Stimulated activated CD4-positive, alpha-beta T cell treated with anti-CD3 and anti-CD28 coated beads, Interleukin-4, amount 100 ng/mL, for 48 hours (primary cell): ENCODE measurements around the gene HEATR3.
"Not testable (repeated sequence)": the region's sequence is repeated elsewhere in the genome, so short reads cannot be mapped to it uniquely, and the experiment has no call there.

Experiments used
- DNase-seq, 2 donors: peaks; one replicate each; pipeline ENCODE4 v3.0.0-alpha.2; 2020; ENCODE audit warnings: low read depth in 2 of 2

HEATR3 gene

DNA sequence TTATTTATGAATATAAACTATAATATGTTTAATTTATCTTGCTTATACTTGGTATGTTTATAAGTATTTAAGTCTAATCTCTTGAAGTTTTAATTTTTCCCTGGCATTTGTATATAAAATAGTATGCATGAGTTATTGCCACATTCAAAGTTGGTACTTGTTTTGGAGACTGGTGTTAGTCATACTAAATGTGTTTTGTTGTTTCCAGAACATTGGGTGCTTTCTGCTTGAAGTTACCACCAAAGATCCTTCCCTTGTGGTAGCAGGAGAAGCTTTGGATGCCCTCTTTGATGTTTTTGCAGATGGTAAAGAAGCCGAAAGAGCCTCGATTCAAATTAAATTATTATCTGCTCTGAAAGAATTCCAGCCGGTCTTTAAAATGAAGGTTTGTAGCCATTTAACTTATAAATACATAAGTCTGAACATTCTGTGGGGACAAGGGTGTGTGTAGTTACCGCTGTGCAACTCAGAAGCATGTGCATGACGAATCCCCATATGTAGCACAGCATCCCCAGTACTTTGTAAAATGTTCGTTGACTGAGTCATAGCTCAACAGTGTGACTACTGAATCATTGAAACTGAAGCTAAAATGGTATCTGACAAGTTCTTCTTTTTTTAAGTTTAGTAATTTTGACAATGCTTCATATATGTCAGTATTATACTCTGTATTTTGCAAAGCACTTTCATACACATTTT lies 36.4 kb downstream of the HEATR3 start:
- no peak for DNase-seq

DNA sequence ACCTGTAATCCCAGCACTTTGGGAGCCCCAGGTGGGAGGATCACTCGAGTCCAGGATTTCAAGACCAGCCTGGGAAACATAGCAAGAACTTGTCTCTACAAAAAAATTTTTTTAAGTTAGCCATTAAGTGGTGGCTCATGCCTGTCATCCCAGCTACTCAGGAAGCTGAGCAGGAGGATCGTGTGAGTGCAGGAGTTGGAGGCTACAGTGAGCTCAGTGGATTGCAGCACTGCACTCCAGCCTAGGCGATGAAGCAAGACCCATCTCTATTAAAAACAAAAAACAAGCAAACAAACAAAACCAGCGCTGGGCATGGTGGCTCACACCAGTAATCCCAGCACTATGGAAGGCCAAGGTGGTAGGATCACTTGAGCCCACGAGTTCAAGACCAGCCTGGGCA lies 38.0 kb downstream of the HEATR3 start:
- no peak for DNase-seq

DNA sequence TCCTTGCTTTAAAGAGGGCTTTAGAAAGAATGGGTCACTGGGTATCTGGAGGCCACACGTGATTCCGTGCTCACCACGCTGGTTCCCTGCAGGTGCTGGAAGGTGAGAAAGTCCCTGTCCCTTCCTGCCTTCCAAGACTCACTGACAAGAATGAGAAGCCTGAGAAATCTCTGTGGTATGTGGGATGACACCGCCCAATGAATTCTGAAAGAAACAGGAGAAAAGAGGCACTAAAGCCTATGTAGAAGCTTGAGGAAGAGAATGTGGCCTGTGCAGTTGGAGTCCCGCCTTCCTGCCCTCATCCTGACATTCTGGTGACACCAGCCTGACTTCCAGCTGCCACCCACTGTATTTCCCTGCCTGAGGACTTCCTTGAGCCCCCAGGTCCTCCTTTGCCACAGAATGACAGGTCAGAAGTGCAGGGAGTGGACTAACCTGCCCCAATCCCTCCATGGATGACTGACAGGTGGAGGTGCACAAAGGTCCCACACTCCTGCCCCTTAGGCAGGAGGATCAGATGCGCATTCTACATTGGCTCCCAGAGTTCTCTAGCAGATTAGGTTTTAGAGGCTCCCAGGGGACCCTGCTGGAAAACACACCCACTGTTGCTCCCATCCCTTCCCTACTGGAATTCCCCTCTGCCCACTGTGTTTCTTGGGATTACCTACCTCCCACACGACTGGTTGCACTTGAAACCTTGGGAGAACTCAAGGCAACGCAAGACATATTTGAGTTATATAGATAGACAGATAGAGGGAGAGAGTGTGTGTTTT lies 48.8 kb downstream of the HEATR3 start:
- DNase-seq: no peak

DNA sequence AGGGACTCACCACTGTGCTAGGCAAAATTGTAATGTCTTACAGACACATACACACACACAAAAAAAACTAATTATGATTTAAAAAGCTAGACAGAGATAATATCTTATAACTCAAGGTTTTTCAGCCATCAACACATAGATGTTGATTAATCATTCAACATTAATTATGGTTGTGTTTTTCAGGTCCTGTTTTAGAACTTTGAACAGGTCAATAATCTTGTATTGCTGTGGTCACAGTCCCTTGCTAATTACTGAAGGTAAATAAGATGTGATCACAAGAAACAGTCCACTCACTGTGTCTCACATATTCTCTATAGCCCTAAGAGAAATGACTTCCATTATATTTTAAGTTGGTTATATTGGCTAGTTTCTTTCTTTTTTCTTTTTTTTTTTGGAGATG lies 54.9 kb downstream of the HEATR3 start:
- DNase-seq: no peak

DNA sequence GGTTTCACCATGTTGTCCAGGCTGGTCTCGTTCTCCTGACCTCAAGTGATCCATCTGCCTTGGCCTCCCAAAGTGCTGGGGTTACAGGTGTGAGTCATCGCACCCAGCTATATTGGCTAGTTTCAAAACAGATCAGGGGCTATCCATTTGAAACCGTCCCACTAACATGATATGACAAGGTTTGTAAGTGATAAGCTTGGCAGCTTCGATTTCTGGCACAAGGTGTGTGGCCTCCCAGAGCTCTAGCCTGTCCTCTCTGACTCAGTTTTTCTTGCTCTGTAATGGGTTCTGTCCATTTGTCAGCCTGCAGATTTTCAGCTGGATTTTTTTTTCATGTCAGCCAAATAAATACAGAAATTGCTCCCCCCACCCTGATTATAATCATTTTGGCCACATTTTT lies 55.5 kb downstream of the HEATR3 start:
- DNase-seq: peak in 1 of 2 donors; percentile 6

DNA sequence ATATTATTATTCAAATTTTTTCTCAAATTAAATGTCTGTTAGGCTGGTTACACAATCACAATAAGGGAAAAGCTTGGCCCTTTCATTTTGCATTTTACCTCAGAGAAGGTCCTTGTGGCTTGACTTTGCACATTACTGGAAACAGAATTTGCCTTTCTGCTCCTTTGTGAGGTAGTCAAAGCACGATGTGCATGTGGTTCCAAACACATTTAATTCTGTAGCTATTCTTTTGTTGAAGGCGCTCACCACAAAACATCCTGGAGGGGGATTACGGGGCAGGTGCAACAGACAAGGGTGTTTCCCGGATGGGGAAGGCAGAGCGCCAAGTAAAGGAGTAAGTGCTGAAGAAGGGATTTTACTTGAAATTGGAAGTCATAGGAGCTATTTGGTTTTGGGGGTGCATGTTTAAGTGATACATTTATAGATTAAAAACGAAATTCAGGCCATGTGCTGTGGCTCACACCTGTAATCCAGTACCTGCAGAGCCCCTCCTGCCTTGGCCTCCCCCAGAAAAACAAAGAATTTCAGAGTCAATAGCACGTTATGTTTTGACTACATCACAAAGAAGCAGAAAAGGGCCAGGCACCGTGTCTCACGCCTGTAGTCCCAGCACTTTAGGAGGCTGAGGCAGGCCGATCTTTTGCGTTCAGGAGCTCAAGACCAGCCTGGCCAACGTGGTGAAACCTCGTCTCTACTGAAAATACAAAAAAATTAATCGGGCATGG lies 56.1 kb downstream of the HEATR3 start:
- peak; percentile 3 to 14 for DNase-seq

DNA sequence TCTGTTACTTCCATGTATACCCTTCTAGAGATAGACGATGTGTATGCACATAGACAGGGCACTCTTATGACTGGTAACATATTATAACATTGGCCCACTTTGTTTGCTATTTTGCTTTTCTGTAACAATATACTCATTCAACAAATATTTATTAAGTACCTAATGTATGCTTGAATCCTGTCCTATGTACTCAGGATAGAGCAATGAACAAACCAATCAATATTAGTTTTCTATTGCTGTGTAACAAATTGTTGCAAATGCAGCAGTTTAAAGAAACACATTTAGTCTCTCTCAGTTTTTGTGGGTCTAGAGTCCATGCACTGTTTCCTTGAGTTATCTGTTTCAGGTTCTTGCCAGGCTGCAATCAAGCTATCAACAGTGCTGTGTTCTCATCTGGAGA lies 57.6 kb downstream of the HEATR3 start:
- DNase-seq: no peak

DNA sequence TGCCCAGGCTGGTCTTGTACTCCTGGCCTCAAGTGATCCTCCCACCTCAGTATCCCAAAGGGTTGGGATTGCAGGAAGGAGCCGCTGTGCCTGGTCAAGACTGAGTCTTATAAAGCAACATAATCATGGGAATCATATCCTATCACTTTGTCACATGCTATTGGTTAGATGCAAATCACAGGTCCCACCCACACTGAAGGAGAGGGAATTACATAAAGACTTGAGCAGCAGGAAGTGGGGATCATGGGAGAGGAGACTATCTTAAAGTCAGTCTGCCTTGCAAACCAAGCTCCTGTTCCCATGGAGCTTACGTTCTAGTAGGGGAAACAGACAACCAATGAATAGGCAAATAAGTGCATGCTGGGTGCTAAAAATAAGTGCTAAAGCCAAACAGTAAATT lies 59.0 kb downstream of the HEATR3 start:
- no peak for DNase-seq

DNA sequence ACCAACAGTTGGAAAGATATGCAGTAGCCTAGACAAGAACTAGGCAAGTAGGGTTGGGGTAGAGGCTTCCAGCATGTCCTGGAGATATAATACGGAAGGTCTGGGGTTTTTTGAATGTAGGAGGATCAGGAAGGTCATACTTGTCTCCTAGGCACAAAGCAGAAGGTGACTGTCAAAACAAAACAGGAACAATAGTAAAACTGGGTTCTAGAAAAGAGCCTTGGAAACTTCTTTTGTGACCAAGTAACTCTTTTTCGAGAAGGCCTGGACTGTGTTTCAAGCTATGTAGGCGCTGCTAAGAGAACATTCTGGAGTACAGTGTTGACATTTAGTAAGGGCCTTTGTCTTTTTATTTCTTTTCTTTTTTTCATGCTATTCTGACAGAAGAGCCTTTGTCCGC lies 60.4 kb downstream of the HEATR3 start:
- no peak for DNase-seq

DNA sequence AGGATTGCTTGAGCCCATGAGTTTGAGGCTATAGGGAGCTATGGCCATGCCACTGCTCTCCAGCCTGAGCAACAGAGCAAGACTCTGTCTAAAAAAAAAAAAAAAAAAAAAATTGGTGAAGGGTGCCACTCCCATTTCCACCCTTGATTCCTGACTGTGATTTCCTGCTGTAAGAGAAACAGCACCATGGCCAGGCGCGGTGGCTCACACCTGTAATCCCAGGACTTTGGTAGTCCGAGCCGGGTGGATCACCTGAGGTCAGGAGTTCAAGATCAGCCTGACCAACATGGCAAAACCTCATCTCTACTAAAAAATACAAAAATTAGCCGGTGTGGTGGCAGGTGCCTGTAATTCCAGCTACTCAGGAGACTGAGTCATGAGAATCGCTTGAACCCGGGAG lies 66.8 kb downstream of the HEATR3 start:
- DNase-seq: not testable (repeated sequence)

DNA sequence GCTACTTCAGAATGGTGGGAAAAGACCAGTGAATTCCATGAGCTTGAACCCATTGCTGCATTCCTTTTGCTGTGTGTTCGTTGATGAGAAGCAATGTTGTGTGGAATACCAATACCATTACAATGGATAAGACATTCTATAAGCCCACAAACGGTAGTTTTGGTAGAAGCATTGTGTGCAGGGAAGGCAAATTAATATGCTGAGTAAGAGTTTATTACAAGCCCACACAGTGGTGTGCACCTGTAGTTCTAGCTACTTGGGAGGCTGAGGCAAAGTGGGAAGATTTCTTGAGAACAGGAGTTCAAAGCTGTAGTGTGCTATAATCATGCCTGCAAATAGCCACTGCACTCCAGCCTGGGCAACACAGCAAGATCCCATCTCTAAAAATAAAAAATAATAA lies 67.4 kb downstream of the HEATR3 start:
- DNase-seq: no peak

DNA sequence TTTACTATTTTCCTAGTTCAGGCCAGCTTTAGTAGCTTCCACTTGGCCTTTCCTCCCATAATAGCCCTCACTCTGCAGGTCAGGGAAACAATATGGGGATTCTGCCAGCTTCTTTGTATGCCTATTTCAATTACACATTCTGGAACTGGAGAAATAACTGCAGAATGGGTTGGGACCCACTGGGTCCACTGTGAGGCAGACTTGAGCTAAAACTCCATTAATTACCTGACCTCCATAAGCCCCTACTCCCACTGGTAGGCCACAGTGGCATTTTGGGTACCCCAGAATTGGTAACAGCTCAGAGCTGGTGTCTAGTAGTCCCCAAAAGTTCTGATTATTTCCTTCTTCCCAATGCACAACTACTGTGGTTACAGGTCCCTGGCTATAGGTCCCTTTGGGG lies 70.6 kb downstream of the HEATR3 start:
- no peak for DNase-seq

DNA sequence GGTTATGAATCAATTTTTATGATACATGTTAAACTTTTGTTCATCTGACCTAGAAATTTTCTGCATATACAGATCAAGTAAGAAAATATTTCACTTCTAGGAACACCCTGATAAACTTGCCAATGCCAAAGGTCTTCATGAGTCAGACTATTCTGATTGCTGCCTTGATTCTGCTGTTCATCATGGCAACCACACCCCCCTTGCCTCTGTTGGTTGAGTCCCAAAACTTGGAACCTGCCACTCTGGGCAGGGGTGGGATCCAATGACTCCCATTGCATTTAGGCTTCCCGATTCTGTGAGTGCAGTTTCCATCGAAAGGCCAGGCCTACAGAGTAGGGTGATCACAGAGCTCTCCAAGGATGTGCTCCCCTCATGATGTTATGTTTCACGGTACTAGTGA lies 71.5 kb downstream of the HEATR3 start:
- no peak for DNase-seq

DNA sequence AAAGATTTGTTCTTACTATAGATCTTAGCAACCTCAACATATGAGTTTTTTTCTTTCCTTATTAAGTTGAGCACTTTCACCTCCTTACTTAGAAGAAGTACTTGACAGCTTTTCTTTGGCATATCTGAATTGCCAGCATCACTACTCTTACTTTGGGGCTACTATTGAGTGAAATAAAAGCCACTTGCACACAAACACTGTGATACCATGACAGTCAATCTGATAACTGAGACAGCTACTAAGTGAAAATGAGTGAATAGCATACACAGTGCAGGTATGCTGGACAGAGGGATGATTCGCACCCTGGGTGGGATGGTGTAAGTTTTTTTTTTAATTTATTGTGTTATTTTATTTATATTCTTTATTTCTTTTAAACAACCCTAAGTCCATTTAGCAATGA lies 73.8 kb downstream of the HEATR3 start:
- no peak for DNase-seq

DNA sequence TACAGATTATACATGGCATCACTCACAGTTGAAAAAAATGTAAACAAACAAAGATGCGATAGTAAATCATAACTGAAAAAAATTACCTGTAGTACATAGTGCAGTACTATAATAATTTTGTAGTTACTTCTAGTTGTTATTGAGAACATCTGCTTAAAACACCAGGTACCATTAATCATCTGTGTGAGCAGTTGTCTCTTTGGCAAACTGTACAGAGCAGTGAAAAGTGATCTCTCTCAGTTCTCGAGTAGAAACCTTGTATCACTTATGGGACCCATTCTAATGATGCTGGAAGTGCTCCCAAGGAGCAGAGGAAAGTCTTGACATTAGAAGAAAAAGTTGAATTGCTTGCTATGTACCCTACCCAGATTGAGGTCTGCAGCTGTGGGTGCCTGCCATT lies 78.4 kb downstream of the HEATR3 start:
- DNase-seq: no peak

DNA sequence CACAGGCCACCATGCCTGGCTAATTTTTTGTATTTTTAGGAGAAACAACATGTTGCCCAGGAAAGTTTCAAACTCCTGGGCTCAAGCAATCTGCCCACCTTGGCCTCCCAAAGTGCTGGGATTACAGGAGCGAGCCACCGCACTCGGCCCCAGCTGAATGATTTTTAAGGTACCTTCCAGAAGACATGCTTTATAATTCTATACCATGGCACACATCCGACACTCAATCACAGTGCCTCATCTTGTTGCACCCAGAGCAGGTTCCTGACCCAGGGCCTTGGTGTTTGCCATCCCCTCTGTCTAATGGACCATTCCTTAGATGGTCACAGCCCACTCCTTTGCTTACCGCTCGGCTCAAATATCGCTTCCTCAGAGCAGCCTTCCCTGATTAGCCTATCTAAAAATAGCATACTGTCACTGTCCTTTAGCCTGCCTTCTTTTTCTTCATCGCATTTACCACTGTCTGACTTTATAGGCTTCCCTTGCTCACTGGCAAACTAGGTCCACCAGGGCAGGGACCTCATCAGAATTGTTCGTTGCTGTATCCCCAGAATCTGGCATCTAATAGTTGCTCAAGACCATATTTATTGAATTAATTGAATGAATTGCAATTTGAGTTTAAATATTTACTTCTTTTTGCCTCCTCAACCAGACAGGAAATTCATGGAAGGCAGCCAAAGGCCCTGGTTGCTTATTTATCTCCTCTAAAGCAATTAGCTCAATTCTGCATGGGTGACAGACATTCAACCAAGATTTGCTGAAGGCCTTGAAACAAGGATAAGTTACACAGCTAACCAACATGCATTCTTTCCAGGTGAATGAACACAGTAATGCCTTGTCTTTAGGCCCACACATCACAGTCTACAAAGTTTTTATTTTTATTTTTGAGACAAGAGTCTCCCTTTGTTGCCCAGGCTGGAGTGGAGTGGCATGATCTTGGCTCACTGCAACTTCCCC lies 81.0 kb downstream of the HEATR3 start:
- no peak for DNase-seq

DNA sequence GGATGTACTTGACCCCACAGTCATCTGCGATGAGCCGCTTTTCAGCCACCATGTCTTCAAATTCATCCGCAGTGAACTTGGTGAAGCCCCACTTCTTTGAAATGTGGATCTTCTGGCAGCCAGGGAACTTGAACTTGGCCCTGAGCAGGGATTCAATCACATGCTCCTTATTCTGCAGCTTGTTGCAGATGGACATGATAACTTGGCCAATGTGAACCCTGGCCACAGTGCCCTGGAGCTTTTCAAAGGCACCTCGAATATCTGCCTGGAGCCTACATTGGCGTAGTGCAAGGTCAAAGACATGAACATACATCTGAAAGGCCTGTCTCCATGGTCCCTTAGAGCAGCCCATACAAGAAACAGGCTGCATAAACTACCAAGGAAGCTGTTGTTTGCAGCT lies 85.6 kb downstream of the HEATR3 start:
- DNase-seq: no peak

DNA sequence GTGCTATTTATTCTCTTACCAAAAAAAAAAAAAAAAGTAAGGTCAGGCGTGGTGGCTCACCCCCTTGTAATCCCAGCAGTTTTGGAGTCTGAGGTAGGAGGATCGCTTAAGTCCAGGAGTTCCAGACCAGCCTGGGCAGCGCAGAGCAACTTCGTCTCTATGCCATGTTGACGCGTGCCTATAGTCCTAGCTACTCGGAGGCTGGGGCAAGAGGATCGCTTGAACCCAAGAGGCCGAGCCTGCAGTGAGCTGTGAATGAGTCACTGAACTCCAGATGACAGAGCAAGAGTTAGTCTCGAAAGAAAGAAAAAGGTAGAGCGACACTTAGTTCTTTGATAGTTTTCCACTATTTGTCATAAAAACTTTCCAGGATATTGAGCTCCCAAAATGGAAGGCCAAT lies 86.0 kb downstream of the HEATR3 start:
- DNase-seq: peak in 1 of 2 donors; percentile 24

DNA sequence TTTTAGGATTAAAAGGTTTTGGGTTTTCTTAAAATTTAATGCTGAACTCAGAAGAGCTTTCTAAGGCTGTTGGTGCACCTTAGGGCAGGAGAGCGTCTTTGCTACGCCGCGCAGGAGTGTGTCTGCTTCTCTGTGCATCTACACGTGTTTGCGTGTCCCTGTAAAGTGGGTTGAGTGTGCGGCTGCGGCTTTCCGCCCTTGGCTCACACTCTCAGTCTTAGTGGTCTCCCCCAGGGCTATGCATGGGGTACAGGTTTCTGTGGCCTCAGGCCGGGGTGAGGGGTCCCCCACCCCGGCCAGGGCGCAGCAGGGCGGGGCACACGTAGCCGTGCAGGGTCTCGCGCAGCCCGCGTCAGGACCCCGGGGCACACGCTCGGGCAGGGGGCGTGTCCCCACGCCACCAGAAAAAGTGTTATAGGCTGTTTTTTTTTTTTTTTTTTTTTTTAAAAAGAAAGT lies 86.6 kb downstream of the HEATR3 start:
- peak; percentile 63 to 68 for DNase-seq

DNA sequence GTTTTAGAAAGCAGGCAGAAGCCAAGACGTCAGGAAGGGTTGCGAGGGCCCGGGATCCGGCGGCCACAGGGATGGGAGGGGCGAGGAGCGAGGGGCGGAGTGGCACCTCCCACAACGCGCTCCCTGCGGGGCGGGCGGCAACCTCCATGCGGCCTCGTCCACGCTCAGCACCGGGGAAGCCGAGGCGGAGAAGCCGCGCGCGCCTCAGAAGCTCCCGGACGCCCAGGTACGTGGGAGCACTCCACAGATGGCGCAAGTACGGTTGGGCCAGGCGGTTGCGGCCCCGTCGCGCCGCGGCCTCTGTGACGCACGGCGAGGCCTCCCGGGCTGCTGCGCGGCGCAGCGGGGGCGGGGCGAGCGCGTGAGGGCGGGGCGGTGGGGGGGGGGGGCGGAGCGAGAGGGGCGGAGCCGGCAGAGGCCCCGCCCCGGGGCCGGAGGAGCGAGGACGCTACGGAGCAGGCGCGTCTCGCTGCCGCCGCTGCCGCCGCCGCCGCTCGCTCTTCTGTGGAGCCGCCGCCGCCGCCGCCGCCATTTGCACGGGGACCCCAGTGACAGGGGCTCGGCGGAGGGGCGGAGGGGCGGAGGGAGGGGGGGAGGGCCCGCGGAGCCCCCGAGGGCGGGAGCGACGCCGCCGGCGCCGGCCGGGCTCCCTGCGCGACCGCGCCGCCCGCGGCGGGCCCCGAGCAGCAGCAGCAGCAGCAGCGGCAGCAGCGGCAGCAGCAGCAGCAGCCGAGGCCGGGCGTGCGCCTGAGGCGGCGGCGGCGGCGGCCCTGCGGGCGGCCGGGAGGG lies 87.2 kb downstream of the HEATR3 start, which contains the start of gene TENT4B:
Gene TENT4B (plus strand): TSS at position 500 of the 789 bp plus-strand sequence. CDS start 316 bp downstream, outside the sequence.
- DNase-seq: peak; percentile 81 to 84
